Stimulated activated CD8-positive, alpha-beta memory T cell treated with anti-CD3 and anti-CD28 coated beads, Interleukin-12 subunit alpha, Interleukin-12 subunit beta, amount 100 ng/mL, for 1 hour (primary cell): ENCODE data around the gene KPTN.

Source experiments
- DNase-seq: peaks from one replicate; pipeline ENCODE4 v3.0.0-alpha.2; 2020; ENCODE audit warnings: low read depth

KPTN gene

DNA sequence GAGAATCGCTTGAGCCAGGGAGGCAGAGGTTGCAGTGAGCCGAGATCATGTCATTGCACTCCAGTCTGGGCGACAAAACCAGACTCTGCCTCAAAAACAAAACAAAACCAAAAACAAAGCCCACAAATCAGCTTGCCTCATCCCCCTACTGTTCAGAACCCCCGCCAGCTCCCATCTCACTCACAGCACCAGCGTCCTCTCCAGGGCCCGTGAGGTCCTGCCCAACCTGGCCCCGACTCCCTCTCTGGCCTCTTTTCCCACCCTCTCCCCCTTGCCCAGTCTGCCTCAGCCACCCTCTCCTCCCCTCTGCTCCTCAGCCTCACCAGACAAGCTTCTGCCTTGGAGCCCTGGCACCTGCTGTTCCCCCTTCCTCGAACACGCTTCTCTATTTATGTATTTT, 16.1 kb downstream of the KPTN start:
- no peak for DNase-seq

DNA sequence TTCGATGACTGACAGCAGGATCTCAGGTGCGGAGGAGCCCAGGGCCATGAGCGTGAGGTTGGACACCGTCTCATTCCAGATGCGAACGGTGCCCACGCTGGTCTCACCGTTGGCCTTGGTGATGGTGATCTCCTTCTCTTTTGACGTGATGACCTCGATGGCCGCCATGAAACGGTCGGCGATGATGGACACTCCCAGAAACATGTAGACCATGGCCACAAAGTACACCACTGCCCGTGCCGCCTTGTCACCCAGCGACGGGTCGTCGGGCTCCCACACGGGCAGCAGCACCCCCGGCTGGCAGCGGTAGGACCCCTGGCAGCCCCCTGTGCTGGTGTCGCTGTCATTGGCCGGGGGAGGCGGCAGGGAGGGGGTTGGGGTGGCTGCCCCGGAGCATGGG, 18.1 kb downstream of the KPTN start:
- no peak for DNase-seq

DNA sequence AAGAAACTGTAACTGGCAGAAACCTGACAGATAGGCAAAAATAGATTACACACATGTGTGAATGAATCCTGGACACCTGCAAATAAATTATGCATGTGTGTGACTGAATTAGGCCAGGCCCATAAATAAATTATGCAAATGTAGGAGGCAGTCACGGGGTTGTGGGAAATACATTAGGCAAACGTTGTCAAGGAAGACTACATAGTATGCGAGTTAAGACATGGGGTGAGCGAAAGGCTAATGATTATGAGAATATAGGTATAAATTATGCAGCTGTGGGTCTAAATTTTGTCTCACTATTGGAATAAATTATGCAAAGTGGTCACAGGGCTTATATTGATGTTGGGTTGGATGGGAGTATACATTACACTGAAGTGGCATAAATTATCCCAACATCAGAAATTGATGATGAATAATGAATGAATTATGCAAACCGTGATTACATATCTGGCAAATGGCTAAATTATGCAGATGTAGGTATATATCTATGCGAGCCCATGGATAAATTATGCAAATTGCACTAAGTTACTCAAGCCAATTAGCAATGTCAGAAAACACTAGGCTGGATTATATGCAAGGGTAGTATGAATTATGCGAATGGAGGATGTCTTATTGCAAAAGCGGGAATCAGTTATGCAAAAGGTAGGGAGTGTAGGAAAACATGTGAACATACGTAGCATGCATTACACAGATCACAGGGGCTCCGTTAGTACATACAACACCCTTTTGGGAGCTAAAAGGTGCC, 19.2 kb downstream of the KPTN start:
- DNase-seq = no peak

DNA sequence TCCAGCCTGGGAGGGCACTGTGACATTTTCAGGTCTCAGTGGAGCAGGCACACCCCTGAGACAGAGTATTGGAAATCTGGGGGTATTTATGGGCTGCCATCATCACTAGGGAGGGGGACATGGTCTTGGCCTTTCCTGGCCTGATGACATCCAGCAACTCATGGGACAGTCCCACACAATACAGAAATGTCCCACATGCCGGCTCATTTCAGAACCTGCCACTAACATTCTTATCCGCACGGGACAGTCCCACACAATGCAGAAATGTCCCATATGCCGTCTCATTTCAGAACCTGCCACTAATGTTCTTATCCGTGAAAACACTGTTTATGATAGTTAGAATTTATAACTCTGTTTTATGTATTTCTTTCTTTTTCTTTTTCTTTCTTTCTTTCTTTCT, 22.1 kb downstream of the KPTN start:
- no peak for DNase-seq

DNA sequence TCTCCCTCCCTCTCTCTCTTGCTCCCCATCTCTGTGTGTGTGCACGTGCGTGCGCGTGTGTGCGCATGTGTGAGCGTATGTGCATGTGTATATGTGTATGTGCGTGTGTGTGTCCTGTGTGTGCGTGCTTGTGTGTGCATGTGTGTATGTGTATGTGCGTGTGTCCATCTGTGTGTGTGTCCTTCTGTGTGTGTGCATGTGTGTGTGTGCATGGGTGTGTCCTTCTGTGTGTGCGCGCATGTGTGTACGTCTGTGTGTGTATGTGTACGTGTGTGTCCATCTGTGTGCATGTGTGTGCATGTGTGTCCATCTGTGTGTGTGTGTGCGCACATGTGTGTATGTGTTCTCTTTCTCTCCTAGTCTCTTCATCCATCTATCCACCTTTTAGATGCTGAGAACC, 24.5 kb downstream of the KPTN start:
- no peak for DNase-seq

DNA sequence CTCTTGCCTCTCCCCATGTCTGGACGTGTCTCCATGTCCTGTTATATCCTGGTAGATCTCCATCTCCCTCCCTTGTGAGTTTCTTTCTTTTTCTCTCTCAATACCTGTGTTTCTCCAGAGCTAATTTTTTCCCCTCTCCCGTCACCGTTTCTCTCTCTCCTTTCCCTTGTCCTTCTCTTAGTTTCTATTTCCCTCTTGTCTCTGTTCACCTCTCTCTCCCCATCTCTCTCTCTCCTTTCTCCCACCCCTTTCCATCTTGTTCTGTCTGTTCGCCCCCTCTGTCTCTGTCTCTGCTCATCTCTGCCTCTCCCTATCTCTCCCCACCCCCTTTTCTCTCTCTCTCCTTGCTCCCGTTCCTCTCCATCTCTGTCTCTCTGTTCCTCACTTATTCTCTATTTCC, 25.3 kb downstream of the KPTN start:
- DNase-seq = no peak

DNA sequence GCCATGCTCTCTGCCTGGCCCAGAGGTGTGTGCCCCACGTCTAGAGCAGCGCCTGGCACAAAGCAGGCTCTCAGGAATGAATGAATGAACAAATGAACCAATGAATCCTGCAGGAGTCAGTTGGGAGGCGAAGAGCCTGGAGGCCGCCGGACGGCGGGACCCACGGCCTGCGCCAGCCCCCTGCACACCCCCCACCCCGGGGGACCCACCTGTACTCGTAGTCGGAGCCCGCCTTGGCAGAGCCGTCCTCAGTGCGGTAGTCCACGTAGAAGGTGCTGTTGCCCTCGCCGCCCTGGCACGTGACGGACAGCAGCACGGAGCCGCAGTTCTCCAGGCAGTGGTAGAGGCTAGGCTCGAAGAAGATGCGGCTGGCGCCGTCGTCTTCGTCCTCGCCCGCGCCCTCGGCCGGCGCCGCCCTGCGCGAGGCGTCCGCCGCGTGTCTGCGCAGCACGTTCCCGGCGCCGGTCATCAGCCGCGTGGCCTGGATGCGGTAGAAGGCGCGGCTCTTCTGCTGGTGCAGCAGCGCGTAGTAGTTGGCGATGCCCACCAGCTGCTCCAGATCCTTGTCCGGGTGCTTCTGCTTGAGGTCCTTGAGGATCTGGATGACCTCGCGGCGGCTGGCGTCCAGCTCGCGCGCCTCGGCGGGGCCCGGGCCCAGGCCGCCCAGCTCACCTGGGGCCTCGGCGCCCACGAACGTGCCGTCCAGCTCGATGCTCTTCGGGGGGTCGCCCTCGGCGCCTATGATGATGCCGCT, 27.1 kb downstream of the KPTN start:
- DNase-seq = no peak

DNA sequence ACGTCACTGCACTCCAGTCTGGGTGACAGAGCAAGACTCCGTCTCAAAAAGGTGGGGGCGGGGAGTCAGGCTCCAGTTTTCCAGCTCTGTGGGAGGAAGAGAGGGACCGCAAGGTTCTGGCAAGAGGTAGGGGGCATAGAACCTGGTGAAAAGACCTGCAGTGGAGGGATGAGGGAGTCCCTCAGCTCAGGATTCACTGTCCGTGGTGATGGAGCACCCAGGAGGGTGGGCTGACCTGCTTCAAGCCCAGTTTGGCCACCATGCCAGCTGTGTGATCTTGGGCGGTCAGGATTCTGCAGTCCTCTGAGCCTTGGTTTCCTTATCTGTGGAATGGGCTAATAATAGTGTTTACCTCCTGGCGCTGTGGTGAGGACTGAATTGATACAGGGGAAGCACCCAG, 33.5 kb downstream of the KPTN start:
- no peak for DNase-seq

DNA sequence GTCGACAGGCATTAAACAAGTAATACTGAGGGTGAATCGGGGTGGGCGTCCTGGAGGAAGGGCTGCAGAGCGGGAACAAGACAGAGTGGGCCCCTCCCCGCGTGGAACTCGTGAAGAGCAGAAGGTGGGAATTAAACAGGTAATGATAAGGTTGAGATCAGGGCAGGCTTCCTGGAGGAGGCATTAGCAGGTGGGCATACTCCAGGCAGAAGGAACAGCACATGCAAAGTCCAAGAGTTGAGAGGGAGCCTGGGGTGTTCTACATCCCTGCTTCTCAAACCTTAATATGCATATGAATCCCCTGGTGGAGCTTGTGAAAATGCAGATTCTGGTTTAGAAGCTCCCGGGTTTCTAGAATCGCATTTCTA, 35.7 kb downstream of the KPTN start:
- no peak for DNase-seq

DNA sequence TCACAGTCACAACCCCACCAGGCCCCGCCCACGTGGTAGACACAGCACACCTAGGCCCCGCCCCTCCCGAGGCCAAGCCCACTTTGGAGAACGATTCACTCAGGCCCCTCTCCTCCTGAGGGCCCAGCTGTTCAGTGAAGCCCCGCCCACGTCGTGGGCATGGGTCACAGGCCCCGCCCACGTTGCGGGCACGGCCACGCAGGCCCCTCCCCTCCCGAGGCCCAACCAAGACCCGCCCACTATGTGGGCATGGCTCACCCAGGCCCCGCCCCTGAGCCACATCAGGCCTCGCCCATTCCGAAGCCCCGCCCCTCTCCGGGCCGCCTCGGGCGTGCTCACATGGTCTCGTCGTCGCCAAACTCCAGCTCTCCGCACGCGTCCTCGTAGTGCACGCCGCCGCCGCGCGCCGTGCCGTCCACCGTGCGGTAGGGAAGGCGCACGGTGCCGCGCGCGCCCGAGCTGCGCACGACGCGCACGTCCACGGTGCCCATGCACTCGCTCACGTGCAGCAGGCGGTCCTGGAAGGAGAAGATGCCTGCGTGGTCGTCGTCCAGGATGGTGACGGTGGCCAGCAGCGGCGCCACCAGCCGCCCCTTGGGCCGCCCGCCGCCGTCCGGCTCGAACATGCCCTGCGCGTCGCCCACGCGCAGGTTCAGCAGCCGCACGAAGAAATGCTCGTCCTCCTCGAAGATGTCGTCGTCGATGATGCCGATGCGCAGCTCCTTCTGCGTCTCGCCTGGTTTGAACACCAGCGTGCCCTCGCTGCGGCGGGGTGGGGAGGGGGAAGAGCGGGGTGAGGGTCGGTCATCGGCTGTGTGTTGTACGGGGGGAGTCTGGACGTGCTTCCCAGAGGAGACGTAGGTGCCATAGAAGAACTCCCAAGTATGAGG, 36.3 kb downstream of the KPTN start:
- DNase-seq = no peak

DNA sequence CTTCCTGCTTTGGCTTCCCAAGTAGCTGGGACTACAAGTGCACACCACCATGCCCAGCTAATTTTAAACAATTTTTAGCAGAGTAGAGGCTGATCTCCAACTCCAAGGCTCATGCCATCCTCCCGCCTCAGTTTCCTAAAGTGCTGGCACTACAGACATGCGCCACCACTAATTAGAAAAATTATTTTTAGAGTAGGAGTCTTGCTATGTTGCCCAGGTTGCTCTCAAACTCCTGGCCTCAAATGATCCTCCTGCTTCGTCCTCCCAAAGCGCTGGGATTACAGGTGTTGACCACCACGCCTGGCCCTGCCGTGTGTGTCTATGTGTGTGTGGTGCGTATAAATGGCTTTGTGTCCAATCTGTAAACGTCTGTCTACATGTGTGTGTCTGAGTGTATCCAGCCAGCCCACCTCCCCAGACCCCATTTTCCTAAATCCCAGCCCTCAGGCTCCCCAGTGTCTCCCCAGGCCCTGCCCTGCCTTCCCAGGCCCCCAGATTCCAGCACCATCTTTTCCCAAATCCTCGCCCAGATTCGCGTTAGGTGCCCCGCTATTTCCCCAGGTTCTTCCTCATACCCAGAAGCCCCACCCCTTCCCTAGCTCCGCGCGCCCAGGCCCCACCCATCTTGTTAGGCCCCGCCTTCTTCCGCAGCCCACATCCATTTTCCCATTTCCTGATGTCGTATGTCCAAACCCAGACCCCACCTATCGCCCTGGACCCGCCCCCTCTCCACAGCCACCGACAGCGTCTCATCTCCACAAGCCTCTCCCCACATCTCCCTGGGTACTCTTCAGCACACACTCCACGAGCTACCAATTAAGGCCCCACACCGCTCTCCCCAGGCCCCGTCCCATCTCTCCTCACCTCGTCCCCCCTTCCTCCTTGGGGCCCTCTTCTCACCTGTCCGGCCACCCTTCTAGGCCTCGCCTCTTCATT, 37.2 kb downstream of the KPTN start:
- DNase-seq = no peak

DNA sequence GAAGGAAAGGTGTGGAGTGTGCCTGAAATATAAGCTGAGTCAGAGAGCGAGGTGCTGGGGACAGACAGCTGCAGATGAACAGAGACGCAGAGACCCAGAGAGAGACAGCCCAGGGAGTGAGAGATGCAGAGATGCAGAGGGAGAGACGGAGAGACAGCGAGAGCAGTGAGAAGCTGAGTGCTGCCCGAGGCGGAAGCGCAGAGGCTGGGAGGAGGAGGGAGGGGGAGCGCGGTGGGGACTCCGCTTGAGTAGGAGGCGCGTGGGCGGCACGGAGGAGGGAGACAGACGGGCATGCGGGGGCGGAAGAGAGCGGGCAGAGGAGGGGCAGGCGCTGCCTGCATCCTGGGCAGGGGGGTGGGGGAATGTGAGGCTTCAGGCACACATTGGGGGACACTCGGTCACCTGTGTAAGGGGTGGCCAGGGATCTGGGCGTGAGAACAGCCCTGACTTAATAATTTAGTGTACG, 38.0 kb downstream of the KPTN start:
- DNase-seq = peak; percentile 79

DNA sequence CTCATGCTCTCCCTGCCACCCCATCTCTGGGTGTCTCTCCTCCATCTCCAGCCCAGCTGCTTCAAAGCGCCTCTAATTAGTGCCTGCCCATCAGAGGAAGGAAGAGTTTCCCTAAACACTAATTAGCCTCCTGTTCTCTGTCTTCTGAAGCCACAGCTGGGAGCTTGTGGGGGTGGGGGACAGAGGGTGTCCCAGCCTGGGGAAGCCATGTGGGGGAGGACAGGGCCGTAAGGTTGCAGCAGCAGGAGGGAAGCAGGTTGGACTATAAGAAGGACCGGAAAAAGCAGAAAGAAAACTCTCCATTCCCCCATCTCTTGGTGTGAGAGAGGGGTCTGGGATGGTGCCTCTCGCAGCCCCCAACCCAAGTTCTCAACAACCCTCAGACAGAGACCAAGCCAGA, 38.5 kb downstream of the KPTN start:
- no peak for DNase-seq

DNA sequence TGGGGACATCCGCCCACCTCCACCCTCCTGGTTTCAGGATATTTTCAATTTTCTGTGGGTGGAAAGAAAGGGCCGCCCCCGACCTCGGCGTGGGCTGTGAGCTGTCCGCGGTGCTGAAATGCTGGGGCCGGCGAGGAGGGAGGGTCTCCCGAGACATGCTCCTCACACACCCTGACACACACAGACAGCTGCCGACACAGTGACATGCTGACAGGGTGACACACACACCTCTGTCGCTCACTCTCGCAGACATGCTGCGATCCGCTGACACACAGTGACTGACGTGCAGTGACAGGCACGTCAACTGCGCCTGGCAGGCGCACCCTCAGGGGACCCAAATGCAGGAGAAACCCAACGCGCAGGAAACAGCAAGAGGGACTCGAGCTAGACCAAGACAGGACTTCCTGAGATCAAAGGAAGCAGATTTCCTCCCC, 39.6 kb downstream of the KPTN start:
- DNase-seq = no peak

DNA sequence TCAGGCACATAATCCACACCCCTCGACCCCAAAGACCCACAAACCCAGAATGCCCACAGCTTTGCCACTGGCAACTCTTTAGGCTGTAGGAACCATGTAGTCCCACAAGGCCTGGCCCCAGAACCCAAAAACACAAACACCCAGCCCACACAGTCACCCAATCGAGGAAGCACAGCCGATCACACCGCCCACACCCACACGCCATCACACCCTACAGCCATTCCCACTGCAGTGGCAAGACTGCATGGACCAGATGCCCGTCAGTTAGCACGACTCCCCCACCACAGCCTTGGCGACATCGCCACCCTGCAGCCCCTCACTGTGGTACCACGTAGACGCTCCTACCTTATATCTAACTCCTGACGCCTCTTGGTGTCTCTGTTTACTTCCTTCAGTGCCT, 40.7 kb downstream of the KPTN start:
- no peak for DNase-seq

DNA sequence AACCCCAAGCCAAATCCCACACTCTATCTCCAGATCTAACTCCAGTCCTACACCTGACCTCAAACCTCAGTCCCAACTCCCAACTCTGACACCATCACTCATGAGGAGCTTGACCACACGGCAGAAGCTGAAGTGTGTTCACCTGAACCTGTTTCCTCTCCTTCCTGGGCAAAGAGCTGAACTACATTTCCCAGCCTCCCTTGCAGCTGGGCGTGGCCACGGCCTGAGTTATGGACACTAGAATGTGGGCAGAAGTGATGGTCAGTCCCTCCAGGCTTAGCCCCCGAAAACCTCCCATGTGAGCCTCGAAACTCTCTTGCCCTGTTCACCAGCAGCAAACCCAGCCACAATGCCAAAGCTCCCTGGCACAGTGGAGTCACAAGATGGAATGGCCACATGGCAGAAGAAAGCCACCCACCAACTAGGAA, 45.2 kb downstream of the KPTN start:
- no peak for DNase-seq

DNA sequence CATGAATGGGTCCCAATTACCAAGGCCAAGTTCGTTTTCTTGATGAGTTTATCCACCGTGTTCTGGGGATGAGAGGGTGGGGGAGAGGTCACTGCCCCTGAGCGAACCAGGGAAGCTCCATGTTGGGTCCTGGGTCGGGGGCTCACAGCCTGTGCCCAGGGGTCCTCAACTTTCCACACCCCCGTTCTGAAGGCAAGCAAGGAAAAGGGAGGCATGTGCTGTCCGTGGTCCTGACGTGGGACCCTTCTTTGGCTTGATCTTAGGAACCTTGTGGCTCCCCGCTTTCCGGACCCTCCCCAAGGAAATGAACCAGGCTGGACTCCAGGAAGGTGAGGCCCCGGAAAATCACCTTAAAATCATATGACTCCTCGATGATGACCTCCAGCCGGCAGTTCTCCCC, 46.5 kb downstream of the KPTN start:
- no peak for DNase-seq

DNA sequence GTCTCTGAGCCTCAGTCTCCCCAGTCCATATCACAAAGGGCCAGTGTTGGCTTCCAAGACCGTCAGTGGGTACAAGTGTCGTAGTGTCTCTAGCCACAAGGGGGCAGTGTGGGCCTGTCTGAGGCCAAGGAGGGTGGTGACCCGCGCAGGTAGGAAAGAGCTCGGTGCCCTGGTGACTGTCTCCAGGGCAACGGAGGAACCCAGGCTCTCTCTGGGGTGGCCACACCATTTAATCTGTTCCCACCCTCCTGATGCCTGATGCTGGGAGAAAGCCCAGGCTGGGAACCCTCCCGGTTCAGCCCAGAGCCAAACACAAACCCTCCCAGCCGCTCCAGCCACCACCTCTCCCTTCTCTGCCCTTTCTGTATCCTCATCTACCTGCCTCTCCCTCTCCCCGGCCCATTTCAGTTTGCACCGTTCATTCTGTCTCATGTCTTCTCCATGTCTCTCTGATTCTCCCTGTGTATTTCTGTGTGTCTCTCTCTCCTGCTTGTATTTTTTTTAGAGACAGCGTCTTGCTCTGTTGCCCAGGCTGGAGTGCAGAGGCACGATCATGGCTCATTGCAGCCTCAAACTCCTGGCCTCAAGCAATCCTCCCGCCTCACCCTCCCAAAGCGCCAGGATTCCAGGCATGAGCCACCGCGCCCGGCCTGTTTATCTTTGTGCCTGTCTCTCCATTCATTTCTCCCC, 47.2 kb downstream of the KPTN start:
- DNase-seq = peak; percentile 80

DNA sequence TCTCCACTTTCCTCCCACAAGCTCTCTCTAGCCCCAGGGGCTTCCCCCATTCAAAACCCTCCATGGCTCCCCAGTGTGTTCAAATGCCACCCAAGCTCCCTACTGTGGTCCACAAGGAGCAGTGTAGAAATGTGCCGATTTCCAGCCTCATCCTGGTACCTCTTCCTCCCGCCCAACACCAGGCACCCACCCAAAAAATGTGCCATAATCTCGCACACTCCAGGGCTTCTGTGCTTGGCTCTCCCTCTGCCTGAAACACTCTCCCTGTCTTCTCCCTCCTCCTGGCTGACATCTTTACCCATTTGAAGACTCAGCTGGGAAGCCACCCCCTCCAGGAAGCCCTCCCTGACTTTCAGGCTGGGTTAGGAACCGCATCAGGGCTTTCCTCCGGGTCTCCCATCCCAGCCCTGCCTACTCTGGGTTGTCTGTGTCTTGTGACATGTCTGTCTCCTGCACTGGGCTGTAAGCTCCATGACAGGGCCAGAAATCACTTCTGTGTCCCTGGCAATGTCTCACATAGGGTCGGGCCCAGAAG, 48.1 kb downstream of the KPTN start:
- no peak for DNase-seq

DNA sequence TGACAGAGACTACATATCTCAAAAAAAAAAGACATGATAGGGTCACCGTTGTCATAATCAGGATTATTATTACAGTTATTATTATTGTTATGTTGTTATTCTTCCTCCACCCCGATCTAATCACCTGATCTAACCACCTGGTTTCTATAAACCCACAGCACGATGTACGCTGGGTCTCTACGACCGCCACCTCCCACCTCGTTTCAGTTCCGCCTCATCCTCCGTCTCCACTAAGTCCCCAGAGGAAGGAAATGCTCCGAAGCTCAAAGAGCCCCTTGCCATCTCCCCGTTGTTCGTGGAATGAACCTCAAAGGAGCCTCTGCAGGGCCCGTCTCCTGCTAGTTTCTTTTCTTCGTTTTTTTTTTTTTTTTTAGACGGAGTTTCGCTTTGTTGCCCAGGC, 48.8 kb downstream of the KPTN start:
- no peak for DNase-seq

DNA sequence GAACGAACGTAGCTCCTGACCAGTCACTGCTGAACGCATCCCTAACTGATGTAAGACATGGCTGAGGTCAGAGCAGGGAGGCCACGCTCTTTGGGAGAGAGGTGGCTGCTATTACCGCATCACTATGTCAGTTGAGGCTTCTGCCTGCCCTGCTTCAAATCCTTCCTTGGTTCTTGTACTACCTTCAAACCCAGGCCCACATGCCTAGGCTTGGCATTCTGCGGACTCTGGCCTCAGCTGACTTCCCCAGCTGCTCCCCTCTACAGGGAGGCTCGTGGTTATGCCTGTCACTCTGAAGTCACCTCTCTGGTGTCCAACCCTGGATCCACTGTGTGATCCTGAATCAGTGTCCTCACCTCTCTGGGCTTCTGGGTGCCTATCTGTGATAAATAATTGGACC, 49.9 kb downstream of the KPTN start:
- DNase-seq = no peak
